GM12864 (cell line): ENCODE data around the gene ACSL3.
"Not testable (repeated sequence)": the region's sequence is repeated elsewhere in the genome, so short reads cannot be mapped to it uniquely, and the experiment has no call there.

ENCODE experiments used
- DNase-seq: peaks from one replicate; pipeline ENCODE4 v3.0.0-alpha.2; 2011; ENCODE audit warnings: low read depth
- H3K4me3 ChIP-seq: 2 replicates; pipeline ENCODE4 v1.5.1; 2011; ENCODE audit warnings: mild to moderate bottlenecking, low read depth, low read length, control low read depth
- TF ChIP-seq, protein P1 (sequence below): IDR thresholded peaks from 2 replicates; pipeline ENCODE4 v1.5.1; 2011; ENCODE audit warnings: low read depth, mild to moderate bottlenecking, moderate library complexity, low read length, control low read depth, inconsistent platforms; ENCODE audit errors: missing control alignments

Gene ACSL3

DNA sequence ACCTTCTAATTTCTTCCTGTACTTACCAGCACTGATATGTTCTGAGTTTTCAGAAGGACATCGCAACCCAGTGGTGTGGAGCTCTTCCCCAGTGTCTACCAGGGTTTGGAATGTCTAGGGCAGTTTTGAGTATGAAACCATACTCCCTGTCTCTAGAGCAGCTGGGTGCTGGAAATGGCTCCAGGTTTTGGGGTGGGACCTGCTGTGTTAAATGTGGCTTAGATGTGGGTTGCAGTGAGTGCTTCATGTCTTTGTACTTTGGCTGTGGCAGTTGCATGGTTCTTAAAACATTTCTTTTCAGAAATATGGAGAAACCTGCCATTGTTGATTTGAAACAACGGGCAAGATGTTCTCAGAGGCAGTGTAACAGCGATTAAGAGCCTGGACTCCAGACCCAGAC, 48.5 kb downstream of the ACSL3 start:
- TF ChIP-seq, protein P1, sequence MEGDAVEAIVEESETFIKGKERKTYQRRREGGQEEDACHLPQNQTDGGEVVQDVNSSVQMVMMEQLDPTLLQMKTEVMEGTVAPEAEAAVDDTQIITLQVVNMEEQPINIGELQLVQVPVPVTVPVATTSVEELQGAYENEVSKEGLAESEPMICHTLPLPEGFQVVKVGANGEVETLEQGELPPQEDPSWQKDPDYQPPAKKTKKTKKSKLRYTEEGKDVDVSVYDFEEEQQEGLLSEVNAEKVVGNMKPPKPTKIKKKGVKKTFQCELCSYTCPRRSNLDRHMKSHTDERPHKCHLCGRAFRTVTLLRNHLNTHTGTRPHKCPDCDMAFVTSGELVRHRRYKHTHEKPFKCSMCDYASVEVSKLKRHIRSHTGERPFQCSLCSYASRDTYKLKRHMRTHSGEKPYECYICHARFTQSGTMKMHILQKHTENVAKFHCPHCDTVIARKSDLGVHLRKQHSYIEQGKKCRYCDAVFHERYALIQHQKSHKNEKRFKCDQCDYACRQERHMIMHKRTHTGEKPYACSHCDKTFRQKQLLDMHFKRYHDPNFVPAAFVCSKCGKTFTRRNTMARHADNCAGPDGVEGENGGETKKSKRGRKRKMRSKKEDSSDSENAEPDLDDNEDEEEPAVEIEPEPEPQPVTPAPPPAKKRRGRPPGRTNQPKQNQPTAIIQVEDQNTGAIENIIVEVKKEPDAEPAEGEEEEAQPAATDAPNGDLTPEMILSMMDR, result no peak
- DNase-seq, result no peak
- no peak overlapping the region for H3K4me3 ChIP-seq

DNA sequence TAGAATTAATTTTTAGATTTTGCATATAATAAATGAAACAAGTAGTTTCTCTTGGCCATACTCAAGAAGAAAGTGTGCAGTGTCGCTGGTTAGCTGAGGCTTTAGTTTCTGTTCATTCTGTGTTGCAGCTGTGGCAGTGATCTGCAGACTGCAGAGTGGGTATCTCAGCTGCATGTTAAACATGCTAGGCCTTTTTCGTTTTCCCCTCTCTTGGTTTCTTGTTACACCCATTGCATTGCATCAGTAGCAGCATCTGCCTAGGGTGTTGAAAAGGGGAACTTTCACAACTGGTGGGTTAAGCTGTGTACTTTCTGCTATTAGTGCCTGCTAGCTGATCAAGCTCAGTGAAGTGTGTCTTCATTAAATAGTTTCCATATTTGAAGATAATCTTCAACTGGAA, 51.3 kb downstream of the ACSL3 start:
- TF ChIP-seq, protein P1, result no peak
- no peak overlapping the region; the same call in 1 of the 2 replicates for H3K4me3 ChIP-seq

DNA sequence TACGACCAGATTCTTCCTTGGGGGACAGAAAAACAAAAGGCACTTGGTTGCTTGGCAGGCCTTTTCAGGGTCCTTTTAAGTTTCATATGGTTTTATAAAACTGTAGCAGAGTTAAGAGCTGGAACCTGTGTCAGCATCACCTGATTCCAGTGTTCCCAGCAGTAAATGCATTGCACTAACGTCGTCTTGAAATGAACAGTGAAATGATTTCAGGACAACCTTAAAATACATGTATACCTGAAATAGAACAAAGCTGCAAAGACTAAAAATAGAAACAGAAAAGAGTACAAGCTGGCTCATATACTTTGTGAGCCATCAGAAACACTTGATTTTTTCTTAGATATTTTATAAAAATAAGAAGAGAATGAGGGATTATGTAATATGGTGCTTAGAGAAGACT, 51.9 kb downstream of the ACSL3 start:
- DNase-seq, result no peak
- TF ChIP-seq, protein P1, result no peak
- H3K4me3 ChIP-seq, result peak overlapping the region; percentile 35; the same call in 1 of the 2 replicates

More for the DNA sequence above, 51.3 kb downstream of the ACSL3 start:
- DNase-seq, result peak; percentile 96

DNA sequence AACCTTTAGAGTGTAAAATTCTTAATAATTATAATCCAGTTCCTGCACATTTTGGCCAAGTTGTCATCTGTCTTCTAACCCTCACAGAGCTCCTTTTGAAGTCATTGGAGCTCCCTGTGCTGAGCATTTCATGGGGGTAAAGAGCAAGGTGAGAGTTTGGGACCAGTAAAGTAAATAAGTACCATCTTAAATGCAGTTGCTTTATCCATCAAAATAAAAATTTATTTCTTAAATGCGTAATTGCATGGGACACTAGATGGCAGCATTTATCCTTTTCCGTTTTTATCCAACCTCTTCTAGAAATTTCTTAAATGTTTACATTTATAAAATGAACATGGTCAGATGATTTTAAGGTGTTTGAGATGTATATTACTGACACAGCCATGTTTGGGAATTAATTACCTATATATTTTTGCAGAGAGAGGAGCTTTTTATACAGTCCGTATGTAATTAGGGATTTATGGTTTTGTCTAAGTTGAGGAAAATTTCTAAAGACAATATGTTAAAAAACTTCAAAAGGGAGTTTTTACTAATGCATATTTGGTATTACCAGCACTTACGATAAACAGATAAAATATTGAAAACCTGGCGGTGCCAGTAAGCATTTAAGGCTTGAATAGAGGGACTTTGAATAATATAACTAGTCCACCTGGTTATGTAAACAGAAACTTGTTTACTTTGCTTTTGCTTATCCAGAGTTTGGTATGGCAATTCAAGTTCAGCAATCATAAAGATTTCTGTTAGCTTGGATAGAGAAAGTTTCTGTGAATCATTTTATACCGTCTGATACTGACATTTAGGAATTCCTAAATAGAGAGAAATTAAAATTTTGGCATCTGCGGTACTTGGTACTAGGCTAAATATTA, 54.5 kb downstream of the ACSL3 start:
- TF ChIP-seq, protein P1, result peak; percentile 35
- no peak overlapping the region for H3K4me3 ChIP-seq
- DNase-seq, result no peak

DNA sequence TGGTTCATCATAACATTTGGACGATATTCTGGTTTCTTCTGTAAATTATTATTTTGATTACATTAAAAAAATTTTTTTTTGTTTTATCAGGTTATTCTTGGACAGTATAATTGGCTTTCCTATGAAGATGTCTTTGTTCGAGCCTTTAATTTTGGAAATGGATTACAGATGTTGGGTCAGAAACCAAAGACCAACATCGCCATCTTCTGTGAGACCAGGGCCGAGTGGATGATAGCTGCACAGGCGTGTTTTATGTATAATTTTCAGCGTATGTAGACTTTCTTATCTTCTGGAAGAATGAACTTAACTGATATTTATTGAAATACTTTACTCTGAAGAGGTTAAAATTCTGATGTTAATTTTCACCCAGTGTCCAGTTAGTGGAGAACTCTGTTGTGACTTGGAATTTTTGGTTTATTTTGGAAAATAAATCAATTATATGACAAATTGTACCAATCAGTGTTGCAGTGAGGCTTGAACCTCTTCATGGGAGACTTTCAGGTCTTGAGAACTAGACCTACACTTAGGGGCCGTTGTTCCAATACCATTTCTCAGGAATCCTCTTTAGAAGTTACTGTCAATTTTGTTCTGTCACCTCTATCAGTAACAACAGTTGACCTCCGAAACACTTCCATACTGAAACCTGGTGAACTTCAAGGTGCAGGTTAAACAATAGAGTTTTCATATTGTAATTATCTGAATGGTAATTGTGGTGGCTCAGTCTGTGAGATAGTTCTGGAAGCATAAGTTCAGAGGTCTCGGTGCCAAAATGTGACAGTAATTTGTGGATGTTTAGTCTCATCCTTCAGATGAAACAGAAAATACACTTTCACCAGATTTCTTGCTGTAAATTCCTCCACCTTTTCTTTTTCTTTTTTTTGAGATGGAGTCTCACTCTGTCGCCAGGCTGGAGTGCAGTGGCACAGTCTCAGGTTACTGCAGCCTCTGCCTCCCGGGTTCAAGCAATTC, 55.7 kb downstream of the ACSL3 start:
- no peak overlapping the region for H3K4me3 ChIP-seq
- TF ChIP-seq, protein P1, result no peak
- no peak for DNase-seq

DNA sequence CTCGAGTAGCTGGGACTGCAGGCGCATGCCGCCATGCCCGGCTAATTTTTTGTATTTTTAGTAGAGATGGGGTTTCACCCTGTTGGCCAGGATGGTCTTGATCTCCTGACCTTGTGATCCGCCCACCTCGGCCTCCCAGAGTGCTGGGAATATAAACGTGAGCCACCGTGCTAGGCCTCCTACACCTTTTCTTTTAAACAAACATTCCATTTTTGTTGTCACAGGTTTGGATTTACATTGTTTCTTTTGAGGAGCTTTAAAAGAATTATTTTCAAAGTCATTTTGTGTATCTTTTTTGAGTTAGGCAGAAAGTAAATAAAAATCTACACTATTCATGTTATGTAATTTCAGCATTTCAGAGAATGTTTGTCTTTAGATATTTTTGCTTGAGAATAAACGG, 56.4 kb downstream of the ACSL3 start:
- not testable (repeated sequence) for DNase-seq

DNA sequence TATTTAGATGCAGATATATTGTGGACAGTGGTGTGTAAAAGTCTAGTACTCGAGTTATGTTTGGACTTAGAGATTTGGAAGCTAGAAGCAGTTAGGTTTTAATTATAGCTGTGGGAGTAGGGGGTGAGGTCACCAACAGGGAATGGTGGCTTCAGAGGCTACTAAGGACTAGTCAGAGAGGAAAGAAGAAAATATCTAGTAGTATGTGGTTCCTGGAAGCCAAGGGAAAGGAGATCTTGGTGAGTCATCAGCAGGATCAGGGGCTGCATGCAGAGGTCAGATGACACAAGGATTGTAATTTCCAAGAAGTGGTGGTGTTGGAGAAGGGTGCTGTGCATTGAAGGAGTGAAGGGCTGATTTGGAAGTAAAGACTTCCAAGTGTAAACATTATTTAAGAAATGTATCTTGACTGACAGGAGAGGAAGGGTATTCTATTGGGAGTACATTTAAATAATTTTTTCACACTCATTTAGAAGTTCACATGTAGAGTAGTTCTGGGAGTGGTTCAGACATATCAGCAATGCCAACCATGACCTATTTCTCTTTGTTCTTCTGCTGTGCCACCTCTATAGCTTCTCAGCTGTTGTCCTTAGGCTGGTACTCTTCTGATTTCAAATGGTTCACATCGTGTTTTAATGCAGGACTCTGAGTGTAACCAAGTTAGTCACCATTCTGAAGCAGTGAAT, 59.1 kb downstream of the ACSL3 start:
- no peak overlapping the region for H3K4me3 ChIP-seq
- TF ChIP-seq, protein P1, result no peak
- DNase-seq, result no peak

More for the DNA sequence above, 56.4 kb downstream of the ACSL3 start:
- H3K4me3 ChIP-seq, result not testable (repeated sequence)
